ENCODE data around the gene CNTNAP3B.
"Not testable (repeated sequence)": the region's sequence is repeated elsewhere in the genome, so short reads cannot be mapped to it uniquely, and the experiment has no call there.

- not testable (repeated sequence) for TF ChIP-seq POLR2A (IDR thresholded peaks at IDR 0.05; ENCODE audit: low read length); GATA1 (IDR thresholded peaks at IDR 0.05; ENCODE audit: low read depth, low read length)
These were observed 200.1 kb downstream of the CNTNAP3B start for GRCh38 chr9:41929172-41929571.

Measured in erythroblast (primary cell).